ENCODE results near the gene TUBGCP2. TPM values are rescaled to one million over a fixed set of nuclear protein-coding genes. Genes with fewer than 3 reads are reported as not detected.

Gene TUBGCP2
- total and polyA plus RNA-seq, 2 of the 13 experiments (the other 11 are each of a cell fraction or from before 2014, with no cell fraction given) = 21.3 to 34.5 TPM

GRCh38 chr10:133277993-133278576, 30.6 kb downstream of the TUBGCP2 start (continued):
- TF ChIP-seq HMGA1 (CRISPR knock-in tag; conservative IDR thresholded peaks at IDR 0.05) (no peak), RFX5 (IDR thresholded peaks at IDR 0.05; ENCODE audit: low read depth, low read length) (no peak), NR2F6 (IDR thresholded peaks at IDR 0.05) (peak; percentile 74), NR2F6 (CRISPR knock-in tag; IDR thresholded peaks at IDR 0.05) (peak; percentile 74), IRF2 (CRISPR knock-in tag; IDR thresholded peaks at IDR 0.05) (no peak), RERE (CRISPR knock-in tag; IDR thresholded peaks at IDR 0.05; ENCODE audit: low read depth) (no peak), ZUFSP (CRISPR knock-in tag; IDR thresholded peaks at IDR 0.05; ENCODE audit: borderline replicate concordance) (no peak), SNAPC4 (CRISPR knock-in tag; IDR thresholded peaks at IDR 0.05) (no peak), RFX1 (IDR thresholded peaks at IDR 0.05) (no peak), SRF (IDR thresholded peaks at IDR 0.05; ENCODE audit: low read depth, low read length) (no peak), SNRNP70 (IDR thresholded peaks at IDR 0.05; ENCODE audit: low read depth, low read length) (no peak), NFIC (IDR thresholded peaks at IDR 0.05; ENCODE audit: low read length) (no peak), ZNF382 (CRISPR knock-in tag; IDR thresholded peaks at IDR 0.05; ENCODE audit: borderline replicate concordance) (no peak), SRSF4 (IDR thresholded peaks at IDR 0.05; ENCODE audit: low read depth, low read length, poor library complexity, severe bottlenecking) (no peak), ETV5 (CRISPR knock-in tag; IDR thresholded peaks at IDR 0.05; ENCODE audit: borderline replicate concordance) (peak; percentile 8; the same call in 1 of the 2 replicates), FOXP1 (IDR thresholded peaks at IDR 0.05) (no peak), FOXP1 (CRISPR knock-in tag; IDR thresholded peaks at IDR 0.05) (no peak; the same call in 1 of the 2 replicates), ZNF660 (CRISPR knock-in tag; IDR thresholded peaks at IDR 0.05; ENCODE audit: borderline replicate concordance, low read depth) (no peak), ZSCAN29 (CRISPR knock-in tag; conservative IDR thresholded peaks at IDR 0.05) (no peak), KDM2A (CRISPR knock-in tag; IDR thresholded peaks at IDR 0.05; ENCODE audit: borderline replicate concordance, low read depth) (no peak)
